IPS DF 19.7 (cell line): ENCODE results near the gene GTPBP2.
"Not testable (repeated sequence)": the region's sequence is repeated elsewhere in the genome, so short reads cannot be mapped to it uniquely, and the experiment has no call there.

Experiments
- DNase-seq: peaks from one replicate; pipeline ENCODE4 v3.0.0-alpha.2; 2013; ENCODE audit warnings: low read depth, low spot score

GTPBP2 gene

DNA sequence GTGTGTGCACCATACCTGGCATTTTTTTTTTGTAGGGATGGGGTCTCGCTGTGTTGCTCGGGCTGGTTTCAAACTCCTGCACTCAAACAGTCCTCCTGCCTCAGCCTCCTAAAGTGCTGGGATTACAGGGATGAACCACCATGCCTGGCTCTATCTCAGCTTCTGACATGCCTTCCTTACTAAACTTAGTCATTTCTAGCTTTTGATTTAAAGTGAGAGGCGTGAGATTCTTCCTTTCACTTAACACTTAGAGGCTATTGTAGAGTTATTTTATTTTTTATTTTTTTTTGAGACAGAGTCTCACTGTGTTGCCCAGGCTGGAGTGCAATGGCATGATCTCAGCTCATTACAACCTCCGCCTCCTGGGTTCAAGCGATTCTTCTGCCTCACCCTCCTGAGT lies 33.9 kb upstream of the GTPBP2 start:
- DNase-seq, result not testable (repeated sequence)

DNA sequence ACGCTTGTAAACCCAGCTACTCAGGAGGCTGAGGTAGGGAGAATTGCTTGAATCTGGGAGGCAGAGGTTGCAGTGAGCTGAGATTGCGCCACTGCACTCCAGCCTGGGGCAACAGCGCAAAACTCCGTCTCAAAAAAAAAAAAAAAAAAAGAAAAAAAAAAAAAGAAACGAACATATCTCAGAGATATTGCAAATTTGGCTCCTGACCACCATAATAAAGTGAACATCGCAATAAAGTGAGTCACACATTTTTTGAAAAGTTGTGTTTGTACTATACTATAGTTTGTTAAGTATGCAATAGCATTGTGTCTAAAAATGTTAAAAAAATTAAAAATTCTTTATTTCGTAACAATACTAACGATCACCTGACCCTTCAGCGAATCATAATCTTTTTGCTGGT lies 29.1 kb upstream of the GTPBP2 start:
- DNase-seq, result no peak

DNA sequence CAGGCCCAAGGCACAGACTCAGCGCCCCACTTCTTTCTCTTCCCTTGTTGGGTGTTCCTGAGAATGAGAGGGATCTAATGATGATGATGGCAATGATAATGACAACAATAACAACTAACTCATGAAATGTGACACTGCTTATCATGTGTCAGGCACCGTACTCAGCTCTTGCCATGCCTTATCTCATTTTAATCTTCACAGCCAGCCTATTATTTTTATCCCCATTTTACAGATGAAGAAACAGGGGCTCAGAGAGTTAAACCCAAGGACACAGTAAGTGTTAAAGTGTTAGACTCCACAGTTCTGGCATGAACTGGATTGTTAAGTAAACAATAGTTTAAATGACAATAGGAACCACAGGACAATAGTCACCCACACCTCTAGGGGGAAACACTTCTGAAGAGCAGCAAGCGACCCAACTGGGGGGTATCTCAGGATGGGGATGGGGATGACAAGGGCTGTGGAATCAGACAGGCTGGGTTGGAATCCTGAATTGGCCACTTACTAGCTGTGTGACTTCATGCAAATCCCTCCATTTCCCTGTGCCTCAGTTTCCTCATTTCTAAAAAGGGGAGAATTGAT lies 28.2 kb upstream of the GTPBP2 start:
- DNase-seq, result no peak

DNA sequence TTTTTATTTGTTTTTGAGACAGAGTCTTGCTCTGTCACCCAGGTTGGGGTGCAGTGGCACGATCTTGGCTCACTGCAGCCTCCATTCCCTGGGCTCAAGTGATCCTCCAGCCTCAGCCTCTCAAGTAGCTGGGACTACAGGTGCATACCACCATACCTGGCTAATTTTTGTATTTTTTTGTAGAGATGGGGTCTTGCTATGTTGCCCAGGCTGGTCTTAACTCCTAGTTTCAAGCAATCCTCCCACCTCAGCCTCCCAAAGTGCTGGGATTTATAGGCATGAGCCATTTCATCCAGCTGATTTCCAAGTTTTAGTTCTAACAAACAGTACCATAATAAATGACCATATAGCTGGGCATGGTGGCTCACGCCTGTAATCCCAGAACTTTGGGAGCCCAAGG lies 23.8 kb upstream of the GTPBP2 start:
- DNase-seq, result not testable (repeated sequence)

DNA sequence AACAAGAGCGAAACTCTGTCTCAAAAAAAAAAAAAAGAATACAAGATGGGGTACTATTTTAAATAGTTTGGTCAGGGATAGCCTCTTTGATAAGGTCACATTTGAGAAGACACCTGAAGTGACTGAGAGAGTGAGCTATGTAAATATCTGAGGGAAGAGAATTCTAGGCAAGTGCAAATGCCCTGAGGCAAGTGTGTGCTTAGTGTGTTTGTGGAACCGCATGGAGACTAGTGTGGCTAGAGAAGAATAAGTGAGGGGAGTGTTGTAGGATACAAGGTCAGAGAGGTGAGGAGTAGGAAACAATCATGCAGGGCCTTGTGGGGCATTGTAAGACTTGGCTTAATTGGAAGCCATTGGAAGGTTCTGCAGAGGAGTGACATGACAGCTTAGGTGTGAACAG lies 19.2 kb upstream of the GTPBP2 start:
- DNase-seq, result no peak

DNA sequence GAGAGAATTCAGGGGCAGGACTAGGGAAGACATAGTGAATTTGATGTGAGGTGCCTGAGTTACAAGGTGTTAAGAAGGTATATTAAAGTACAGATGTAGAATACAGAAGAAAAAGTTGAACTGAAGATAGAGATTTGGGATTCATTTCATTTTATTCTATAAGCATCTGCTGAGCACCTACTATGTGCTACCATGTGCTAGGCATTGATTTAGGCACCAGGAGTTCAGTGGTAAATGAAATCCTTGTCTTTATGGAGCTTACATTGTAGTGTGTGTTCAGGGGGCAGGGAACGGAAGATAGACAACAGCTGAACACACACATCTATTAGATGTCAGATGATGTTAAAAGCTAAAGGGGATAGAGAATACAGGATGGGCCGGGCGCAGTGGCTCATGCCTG lies 18.5 kb upstream of the GTPBP2 start:
- no peak for DNase-seq

DNA sequence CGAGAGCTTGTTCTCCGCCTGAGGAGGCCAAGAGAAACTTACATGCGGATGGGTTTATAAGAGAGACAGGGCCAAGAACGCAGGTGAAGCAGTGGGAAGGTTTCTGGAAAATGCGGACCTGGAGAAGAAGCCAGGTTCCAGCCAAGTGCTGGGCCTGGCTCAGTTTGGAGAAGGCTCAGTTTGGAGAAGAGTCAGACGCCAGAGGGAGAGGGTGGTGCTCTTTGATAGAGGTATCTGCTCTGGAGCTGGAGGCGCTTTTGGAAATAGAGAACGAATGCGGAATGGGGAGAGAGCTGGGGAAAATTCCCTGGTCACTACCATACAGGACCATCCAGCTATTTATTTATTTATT lies 16.5 kb upstream of the GTPBP2 start:
- DNase-seq, result no peak

DNA sequence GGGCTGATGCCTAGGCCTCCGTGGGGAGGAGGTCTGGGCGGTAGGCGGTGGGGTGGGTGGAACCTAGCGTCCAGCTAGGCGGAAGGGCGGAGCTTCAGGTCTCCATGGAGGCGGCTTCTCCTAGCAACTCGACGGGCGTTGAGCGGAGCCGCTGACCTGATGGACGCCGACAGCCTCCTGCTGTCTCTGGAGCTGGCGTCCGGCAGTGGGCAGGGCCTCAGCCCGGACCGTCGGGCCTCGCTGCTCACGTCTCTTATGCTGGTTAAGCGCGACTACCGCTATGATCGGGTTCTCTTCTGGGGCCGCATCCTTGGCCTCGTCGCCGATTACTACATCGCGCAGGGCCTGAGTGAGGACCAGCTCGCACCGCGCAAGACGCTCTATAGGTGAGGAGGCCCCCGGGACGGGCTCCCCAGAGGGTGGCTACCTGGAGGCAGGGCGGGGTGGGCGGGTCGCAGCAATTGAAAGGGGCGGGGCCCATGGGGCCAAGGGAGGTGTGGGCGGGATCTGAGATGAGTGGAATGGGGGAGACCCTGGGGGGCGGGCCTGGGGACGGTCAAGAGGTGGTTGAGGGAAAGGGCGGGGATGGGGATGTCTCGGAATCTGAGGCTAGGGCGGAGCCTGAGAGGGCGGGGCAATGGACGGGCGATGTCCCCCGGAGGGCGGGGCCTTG lies 16.0 kb upstream of the GTPBP2 start, which contains the start of gene RSPH9:
Gene RSPH9 (plus strand): TSS at position 97 of the 673 bp plus-strand sequence. CDS start 63 bp downstream, at position 160.
- DNase-seq, result no peak

DNA sequence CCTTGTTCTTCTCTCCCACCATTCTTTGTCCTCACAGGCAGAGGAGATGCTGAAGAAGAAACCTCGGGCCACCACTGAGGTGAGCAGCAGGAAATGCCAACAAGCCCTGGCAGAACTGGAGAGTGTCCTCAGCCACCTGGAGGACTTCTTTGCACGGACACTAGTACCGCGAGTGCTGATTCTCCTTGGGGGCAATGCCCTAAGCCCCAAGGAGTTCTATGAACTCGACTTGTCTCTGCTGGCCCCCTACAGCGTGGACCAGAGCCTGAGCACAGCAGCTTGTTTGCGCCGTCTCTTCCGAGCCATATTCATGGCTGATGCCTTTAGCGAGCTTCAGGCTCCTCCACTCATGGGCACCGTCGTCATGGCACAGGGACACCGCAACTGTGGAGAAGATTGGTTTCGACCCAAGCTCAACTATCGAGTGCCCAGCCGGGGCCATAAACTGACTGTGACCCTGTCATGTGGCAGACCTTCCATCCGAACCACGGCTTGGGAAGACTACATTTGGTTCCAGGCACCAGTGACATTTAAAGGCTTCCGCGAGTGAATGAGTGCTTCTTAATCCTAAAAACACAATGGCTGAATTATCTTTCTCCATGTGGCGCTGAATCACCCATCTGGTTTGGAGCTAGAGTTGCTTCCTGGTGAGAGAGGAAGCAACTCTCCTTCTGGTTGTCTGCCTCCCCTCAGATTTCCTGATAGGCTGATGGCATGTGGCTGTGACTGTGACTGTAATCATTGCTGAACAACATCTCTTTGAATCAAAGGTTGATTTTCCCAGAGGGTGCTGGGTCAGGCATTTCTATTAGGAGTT lies 11.1 kb upstream of the GTPBP2 start:
- no peak for DNase-seq

DNA sequence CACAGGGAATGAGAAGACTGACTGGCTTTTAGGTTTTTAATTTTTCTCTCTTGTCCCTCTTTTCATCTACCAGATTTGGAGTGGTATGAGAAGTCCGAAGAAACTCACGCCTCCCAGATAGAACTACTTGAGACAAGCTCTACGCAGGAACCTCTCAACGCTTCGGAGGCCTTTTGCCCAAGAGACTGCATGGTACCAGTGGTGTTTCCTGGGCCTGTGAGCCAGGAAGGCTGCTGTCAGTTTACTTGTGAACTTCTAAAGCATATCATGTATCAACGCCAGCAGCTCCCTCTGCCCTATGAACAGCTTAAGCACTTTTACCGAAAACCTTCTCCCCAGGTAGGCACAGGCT lies 7.2 kb upstream of the GTPBP2 start:
- DNase-seq, result no peak

DNA sequence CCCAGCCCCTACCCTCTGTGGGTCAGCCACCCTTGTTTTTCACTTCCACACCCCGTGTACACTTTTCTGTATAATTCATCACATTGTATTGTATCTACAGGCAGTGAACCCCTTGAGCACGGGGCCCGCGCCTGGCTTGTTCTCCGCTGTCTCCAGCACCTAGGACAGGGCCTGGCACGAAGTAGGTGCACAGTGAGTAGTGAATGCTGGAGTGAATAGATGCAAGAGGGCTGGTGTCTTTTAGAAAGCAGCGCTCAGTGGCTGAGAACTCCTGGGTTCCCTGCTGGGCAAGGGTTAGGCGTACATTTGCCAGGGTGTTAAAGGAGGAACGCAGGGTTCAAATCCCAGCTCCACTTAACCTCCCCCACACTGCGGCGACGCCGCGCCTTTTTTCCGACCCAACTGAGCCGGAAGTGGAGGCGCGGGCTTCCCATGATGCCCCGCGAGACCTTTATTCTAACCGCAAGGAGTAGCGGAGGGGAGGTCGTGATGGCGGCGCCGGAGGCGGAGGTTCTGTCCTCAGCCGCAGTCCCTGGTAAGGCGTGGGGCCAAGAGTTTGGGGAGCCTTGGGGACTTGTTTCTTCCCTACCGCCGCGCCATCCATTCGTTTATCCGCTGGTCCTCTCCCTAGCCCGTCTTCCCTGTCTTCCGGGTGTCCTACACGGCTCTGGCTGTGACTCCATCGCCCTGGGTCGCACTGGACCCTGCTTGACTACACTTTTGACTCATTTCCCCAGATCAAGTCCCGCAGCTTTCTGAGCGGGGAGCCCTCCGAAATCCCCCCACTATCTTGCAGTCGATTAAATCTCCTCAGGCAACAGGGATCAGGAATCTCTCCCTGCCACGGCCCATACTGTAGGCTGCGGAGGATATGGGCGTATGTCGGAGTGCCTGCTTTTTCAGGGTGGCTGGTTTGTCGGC lies 6.6 kb upstream of the GTPBP2 start, which contains the start of gene MAD2L1BP:
Gene MAD2L1BP (plus strand): TSS at position 454 of the 921 bp plus-strand sequence. CDS start 36 bp downstream, at position 490.
- DNase-seq, result no peak

DNA sequence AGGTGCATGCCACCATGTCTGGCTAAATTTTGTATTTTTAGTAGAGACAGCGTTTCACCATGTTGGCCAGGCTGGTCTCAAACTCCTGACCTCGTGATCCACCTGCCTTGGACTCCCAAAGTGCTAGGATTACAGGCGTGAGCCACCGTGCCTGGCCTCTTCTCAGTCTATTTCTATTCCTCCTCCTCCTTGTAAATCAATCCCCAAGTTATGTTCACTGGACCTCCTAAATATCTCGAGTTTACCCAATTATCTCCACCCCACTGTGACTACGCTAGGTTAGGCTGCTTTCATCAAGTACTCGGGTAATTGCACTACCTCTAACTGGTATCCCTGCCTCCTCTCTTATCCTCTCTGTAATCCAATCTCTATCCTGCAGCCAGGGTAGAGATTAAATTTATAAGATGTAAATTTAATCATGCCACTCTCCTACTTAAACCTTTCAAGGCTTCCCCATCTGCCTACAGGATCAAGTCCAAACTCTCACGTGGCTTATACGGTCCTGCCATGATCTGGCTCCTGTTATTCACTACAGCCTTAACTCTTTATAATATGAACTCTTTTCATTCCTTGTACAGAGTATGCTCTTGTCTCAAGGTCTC lies 5.7 kb upstream of the GTPBP2 start:
- DNase-seq, result no peak

DNA sequence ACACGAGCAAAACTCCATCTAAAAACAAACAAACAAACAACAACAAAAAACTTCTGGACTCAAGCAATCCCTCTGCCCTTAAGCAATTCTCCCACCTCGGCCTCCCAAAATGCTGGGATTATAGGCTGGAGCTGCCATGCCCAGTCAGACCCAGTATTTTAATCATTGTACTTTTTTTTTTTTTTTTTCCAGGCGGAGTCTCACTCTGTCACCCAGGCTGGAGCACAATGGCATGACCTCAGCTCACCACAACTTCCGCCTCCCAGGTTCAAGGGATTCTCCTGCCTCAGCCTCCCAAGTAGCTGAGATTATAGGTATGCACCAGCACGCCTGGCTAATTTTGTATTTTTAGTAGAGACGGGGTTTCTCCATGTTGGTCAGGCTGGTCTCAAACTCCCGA lies 3.9 kb upstream of the GTPBP2 start:
- DNase-seq, result not testable (repeated sequence)

DNA sequence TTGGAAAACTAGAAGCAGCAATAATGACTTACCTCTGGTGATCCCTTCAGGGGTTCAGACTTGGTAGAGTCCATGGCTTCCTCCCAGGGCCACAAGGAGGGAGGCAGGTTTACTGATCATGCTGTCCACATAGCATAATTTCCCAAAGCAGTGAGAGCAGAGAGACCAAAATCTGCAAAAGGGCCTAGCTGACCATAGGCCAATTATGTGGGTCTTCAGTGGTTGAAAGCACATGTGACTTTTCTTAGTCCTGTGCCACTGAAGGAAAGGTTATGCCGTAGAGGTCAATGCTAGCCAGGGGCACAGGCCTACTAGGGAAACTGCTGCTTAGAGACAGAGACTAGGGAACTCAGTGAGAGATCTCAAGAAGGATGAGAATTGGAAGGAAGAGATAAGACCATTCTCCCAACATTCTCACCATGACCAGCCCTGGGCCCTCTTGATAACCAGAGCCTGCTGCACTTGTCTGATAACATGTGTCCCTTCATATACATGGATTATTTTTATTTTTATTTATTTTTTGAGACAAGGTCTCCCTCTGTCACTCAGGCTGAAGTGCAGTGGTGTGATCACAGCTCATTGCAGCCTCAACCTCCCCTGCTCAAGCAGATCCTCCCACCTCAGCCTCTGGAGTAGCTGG lies 2.0 kb upstream of the GTPBP2 start:
- no peak for DNase-seq

DNA sequence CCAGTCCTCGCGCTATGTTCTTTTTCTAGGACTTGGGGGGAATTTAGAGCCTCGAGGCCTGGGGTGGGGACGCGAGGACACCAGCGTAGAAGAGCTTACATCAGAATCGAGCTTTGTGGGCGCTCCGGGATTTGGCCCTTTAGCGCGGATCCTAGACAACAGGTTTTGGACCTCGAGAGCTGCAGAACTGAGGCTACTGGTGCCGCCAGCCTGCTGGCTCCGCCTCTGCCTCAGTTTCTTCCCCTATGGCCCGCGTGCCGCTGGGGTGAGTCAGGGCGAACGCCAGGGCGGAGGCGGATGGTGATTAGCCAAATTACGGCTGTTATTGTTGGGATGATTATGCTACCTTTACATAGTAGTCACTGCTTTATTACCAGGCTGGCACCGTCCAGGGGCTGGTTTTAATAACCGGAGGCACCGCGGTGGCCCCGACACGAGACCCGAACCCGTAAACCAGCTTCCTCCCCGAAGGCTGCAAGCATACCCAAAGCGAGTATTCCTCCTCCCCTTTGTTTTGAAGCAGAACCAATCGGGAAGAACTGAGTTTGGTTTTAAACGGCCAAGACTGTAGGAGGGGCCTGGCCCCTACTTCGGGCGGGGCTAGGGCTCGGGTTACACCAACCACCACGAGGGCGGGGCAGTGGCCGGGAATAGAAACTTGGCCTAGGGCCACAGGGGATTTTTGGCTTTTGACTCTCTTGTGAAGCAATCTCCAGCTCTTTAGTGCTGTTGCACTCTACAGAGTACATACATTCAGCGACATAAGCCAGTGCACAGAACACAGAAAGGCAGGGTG lies 639 bp upstream of the GTPBP2 start:
- peak; percentile 92 for DNase-seq

DNA sequence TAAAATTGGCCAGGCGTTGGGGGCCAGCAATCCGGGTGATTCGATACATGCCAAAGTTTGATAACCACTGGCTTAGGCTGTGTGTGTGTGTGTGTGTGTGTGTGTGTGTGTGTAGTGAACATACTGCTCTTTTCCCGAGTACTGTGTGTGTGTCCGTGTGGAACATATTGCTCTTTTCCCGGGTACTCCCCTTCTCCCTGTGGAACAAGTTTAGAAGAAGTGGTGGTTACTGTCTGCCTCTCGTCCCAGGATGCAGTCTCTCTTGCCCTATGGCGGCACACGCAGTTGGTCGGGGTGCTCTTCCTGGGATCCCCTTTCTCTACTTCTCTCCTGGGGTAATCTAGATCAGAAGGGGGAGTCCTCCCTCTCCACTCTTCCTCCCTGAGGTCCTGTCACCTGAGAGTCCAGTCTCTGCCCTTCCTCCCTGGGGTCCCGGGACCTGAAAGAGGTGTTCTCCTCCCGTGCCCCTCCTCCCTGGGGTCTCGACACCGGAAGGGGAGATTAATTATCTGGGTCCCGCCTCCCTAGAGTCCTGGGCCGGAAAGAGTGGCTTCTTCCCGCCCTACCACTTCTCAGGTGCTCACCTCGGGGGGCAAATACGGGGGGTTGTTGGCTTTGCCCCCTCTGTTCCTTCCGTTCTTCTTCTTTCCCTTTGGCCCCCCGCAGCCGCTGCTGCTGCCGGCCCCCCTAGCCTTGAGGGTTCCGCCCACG lies 516 bp downstream of the GTPBP2 start:
- no peak for DNase-seq

DNA sequence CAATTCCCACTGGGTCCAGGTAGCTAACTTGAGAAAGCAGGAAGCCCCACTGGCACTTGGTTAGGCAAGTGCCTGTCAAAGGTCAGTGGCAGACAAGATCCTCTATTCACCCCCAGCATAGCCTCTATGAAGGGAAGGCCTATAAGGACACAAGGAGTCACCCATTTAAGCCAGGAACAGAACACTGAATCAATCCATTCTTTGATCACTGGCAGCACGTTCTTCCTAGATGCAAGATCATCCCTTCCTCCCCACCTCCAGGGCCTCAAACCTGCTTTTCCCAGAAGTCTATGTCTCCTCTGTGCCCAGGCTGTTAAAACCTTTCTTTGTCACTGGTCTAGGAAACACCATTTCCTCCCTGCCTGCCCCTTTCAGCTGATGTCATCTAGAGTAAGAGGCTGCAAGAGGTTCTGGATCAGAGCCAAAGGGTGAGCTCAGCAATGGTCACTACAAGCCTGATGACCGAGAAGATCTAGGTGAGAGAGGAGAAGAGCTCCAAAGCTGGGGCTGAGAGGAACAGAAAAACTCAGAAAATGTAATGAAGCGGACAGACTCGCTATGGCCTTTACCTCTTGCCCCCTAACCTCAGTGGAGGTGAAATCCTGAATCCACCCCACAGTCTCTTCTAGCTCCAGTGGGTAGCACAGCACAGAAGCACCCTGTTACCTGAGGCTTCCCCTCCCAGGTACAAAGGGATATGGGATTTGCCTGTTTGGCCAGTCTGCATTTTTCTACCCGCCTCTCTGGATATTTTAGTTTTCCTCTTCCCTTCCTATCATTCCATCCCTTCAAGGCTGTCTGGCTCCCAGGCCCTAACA lies 1.8 kb downstream of the GTPBP2 start:
- no peak for DNase-seq

DNA sequence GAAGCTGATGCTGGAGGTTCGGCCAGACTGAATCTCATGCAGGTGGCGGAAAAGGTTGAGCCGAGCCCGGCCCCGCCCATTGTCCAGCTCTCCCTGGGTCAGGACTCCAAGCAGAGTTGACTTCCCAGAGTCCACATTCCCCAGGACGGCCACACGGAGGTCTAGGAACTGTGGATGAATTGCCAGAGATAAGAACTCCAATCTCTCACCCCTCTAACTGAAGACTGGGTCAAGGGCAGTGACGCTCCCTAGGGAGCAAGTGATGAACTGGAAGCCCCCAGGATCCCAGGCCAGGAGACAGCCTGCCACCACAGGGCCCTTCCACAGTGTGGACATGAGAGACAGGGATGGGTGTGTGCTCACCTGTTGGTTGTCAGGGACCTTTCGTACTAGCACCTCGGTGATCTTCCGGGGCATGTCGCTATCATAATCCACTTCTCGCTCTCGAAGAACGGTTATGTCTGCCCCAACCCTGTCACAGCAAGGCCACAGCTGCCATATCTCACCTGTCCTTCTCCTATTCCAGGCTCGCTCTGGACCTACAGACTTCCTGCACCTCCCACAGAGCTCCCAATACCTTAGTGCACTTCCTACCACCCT lies 3.6 kb downstream of the GTPBP2 start:
- DNase-seq, result no peak
